HG03469 (cell line): ENCODE data around the gene SLC35G2.
A peak's percentile ranks its signal among the peaks of the same experiment; 100 is the strongest.
"Not testable (repeated sequence)": the region's sequence is repeated elsewhere in the genome, so short reads cannot be mapped to it uniquely, and the experiment has no call there.

ENCODE experiments used
- ATAC-seq: cut with Tn5 transposase; IDR thresholded peaks from one replicate; pipeline ENCODE4 v1.9.1; 2021; ENCODE audit warnings: mild to moderate bottlenecking, moderate library complexity, moderate number of reproducible peaks; ENCODE audit not compliant: unreplicated experiment

The SLC35G2 gene

DNA sequence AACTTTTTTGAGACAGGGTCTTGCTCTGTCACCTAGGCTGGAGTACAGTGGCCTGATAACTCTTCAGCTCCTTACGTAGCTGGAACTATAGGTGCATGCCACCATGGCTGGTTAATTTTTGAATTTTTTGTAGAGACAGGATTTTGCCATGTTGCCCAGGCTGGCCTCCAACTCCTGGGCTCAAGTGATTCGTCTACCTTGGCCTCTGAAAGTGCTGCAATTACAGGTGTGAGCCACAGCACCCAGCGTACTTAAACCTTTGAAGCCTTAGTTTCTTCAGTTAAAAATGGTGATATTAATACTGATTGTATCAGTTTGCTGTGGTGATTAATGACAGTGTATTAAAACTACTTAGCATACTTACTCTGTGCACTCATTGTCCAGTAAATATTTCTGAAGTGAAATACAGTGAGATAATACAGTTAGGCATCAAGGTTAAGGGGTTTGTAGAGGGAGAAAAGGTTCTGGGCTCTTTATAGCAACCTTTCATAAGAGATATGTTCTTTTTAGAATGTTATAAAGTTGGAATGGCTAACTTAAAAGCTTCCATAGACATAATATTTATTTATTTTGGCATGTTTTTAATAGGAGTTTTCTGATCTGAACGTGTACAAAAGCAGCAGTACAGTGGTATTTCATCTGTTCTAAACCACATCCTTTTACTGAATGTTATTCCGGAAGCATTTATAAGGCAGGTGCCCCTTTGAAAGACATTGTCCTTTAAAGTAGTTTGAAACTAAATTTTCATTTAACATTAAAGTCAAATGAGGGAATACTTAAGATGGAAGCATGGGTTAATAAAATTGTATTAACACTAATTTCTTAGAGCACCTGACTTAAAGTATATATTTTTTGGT, 66.7 kb downstream of the SLC35G2 start:
- peak; percentile 58 for ATAC-seq

DNA sequence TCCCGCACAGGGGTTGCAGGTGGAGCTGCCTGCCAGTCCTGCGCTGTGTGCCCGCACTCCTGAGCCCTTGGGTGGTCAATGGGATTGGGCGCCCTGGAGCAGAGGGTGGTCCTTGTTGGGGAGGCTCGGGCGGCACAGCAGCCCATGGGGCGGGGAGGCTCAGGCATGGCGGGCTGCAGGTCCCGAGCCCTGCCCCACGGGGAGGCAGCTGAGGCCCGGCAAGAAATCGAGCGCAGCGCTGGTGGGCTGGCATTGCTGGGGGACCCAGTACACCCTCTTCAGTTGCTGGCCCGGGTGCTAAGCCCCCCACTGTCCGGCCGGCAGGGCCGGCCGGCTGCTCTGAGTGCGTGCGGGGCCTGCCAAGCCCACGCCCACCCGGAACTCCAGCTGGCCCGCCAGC, 71.0 kb downstream of the SLC35G2 start:
- ATAC-seq = no peak

DNA sequence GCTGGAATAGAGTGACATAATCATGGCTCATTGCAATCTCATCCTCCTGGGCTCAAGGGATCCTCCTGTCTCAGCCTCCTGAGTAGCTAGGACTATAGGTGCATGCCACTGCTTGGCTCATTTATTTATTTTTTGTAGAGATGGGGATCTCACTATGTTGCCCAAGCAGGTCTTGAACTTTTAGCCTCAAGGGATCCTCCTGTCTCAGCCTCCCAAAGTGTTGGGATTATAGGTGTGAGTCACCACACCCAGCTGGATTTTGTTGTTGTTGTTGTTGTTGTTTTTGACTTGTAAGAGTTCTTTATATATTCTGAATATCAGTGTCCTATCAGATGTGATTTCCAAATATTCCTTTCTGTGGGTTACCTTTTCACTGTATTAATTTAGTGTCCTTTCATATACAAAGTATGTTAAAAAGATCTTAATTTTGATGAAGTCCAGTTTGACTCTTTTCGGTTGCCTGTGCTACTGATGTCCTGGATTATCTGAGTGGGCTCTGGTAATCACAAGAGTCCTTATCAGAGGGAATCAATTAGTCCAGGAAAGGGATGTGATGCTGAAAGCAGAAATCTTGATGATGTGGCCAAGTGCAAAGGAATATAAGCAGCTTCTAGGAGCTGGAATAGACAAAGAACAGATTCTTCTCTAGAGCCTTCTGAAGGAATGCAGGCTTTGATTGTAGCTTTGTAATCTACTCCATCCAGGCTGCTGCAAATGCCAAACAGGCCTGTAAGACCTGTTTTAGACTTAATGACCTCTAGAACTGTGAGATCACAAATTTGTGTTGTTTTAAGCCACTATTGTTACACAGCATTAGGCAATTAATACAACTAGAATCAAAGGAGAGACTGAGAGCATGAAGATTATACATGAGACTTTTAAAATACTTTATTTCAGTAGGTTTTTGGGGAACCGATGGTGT, 73.3 kb downstream of the SLC35G2 start:
- ATAC-seq = no peak

DNA sequence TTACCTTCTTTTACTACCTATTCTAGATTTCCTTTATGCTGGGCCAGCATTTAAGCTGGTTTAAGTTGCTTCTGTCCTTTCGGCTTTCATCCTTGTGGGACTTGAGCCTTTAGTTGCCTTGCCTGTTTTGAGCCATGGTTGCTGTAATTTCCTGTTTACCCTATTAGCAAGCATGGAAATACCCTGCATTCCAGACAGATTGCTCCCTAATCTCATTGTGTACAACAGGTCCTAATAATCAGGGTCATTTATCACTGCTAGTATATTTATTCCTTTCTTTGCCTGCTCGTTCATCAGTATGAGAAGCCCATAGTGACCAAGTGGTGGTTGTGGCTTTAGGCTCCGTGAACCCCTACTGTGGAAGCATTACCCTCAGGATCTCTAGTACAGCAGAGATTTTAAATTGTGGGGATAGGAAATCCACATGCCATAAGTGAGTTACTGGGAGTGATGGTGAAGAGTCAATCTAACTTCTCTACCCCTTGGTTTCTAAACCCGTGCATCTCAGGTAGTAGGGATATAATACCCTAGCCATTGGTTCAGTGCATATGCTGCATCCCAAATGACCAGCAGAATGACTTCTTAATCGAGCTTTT, 75.0 kb downstream of the SLC35G2 start:
- no peak for ATAC-seq

GRCh38 chr3:136897171-136897570, 78.2 kb downstream of the SLC35G2 start:
- ATAC-seq = not testable (repeated sequence)

GRCh38 chr3:136898549-136898948, 79.6 kb downstream of the SLC35G2 start:
- no peak for ATAC-seq

- ATAC-seq = no peak
Measured at GRCh38 chr3:136898954-136899353, 80.0 kb downstream of the SLC35G2 start.

GRCh38 chr3:136899622-136900158, 80.8 kb downstream of the SLC35G2 start:
- ATAC-seq = no peak

- ATAC-seq = not testable (repeated sequence)
Measured at GRCh38 chr3:136900694-136901093, 81.8 kb downstream of the SLC35G2 start.

DNA sequence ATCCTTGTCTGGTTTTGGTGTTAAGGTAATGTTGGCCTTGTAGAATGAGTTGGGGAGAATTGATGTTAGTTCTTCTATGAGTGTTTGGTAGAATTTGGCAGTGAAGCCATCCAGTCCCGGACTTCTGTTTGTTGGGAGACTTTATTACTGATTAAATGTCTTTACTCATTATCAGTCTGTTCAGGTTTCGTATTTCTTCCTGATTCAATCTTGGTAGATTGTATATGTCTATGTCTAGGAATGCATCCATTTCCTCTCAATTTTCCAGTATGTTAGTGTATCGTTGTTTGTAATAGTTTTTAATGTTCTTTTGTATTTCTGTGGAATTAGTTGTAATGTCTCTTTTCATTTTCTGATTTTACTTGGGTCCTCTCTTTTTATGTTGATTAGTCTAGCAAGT, 82.5 kb downstream of the SLC35G2 start:
- ATAC-seq = no peak

- not testable (repeated sequence) for ATAC-seq
Measured at GRCh38 chr3:136902530-136902929, 83.6 kb downstream of the SLC35G2 start.

GRCh38 chr3:136903899-136904298, 85.0 kb downstream of the SLC35G2 start:
- ATAC-seq = no peak

GRCh38 chr3:136904746-136905145, 85.8 kb downstream of the SLC35G2 start:
- ATAC-seq = no peak
